AG04449 (cell line): Measurements from ENCODE around the gene SMG6.

Source experiments
- CTCF ChIA-PET: fragments of 350-600 bp; formaldehyde crosslinking; extraction: SDS; loops from one replicate; lab custom pipeline; 2021; ENCODE audit warnings: antibody characterized with exemption; lab: Yijun Ruan, JAX
- POLR2A ChIA-PET: fragments of 400-600, 350-600 bp; formaldehyde crosslinking; extraction: SDS; loops from one replicate; lab custom pipeline; 2020; ENCODE audit warnings: antibody characterized with exemption, inconsistent platforms; lab: Yijun Ruan, JAX
- DNase-seq: peaks from one replicate; pipeline ENCODE4 v3.0.0-alpha.2; 2010; ENCODE audit warnings: low read depth, low spot score
- H3K4me3 ChIP-seq: 2 replicates; pipeline ENCODE4 v1.5.1; 2011; ENCODE audit warnings: low read depth, mild to moderate bottlenecking, control low read depth, low read length
- CTCF ChIP-seq: IDR thresholded peaks from one replicate; pipeline ENCODE4 v1.5.1; 2011; ENCODE audit warnings: mild to moderate bottlenecking, moderate library complexity, low read length, control low read depth, inconsistent platforms; ENCODE audit not compliant: insufficient read depth; ENCODE audit errors: missing control alignments

SMG6 gene

GRCh38 chr17:2138761-2139160 lies 164.8 kb downstream of the SMG6 start:
- CTCF ChIA-PET: interaction anchor here (1.0 to 7.5 kb wide), 6 partner anchors 8 to 106 kb away, joined by 3 to 71 read pairs (median 4); no protein-coding TSS in a partner anchor
- no peak for DNase-seq
- no peak for TF ChIP-seq CTCF
- H3K4me3 ChIP-seq: no peak overlapping the region
- POLR2A ChIA-PET: interaction anchor here (0.9 kb wide), 1 partner anchor 66 kb away, joined by 3 read pairs; no protein-coding TSS in a partner anchor

- ChIA-PET CTCF (interaction anchor here (1.1 to 7.5 kb wide), 6 partner anchors 9 to 107 kb away, joined by 3 to 71 read pairs (median 4); no protein-coding TSS in a partner anchor), POLR2A (interaction anchor here (0.9 kb wide), 1 partner anchor 66 kb away, joined by 3 read pairs; no protein-coding TSS in a partner anchor)
- no peak for TF ChIP-seq CTCF
- no peak overlapping the region for H3K4me3 ChIP-seq
- no peak for DNase-seq
Observed at GRCh38 chr17:2138318-2138717, 165.3 kb downstream of the SMG6 start.

- H3K4me3 ChIP-seq: no peak overlapping the region
- ChIA-PET CTCF (interaction anchor here (0.6 to 7.5 kb wide), 6 partner anchors 12 to 108 kb away, joined by 3 to 71 read pairs (median 4); no protein-coding TSS in a partner anchor), POLR2A (interaction anchor here (0.5 to 0.9 kb wide), 2 partner anchors 65 to 97 kb away, joined by 3 read pairs; no protein-coding TSS in a partner anchor)
- no peak for DNase-seq
- no peak for TF ChIP-seq CTCF
Observed at GRCh38 chr17:2137342-2138098, 166.1 kb downstream of the SMG6 start.

- POLR2A ChIA-PET: interaction anchor here (1.0 kb wide), 2 partner anchors 25 to 67 kb away, joined by 3 to 4 read pairs; no protein-coding TSS in a partner anchor
- no peak overlapping the region for H3K4me3 ChIP-seq
- no peak for TF ChIP-seq CTCF
- CTCF ChIA-PET: interaction anchor here (1.4 to 7.5 kb wide), 3 partner anchors 13 to 109 kb away, joined by 4 to 71 read pairs (median 14); no protein-coding TSS in a partner anchor
- no peak for DNase-seq
Observed at GRCh38 chr17:2136241-2136640, 167.3 kb downstream of the SMG6 start.

GRCh38 chr17:2128011-2128410 lies 175.6 kb downstream of the SMG6 start:
- no peak for DNase-seq
- CTCF ChIA-PET: interaction anchor here (10.2 kb wide), 1 partner anchor 8 kb away, joined by 71 read pairs; no protein-coding TSS in a partner anchor
- no peak overlapping the region for H3K4me3 ChIP-seq
- no peak for TF ChIP-seq CTCF
- POLR2A ChIA-PET: no interaction called here

GRCh38 chr17:2125013-2125535 lies 178.5 kb downstream of the SMG6 start:
- no peak for DNase-seq
- TF ChIP-seq CTCF: no peak
- POLR2A ChIA-PET: no interaction called here
- H3K4me3 ChIP-seq: no peak overlapping the region
- CTCF ChIA-PET: interaction anchor here (0.9 to 10.2 kb wide), 4 partner anchors 11 to 66 kb away, joined by 3 to 71 read pairs (median 4); no protein-coding TSS in a partner anchor
